ENCODE results near the gene ERGIC1. TPM values are rescaled to one million over a fixed set of nuclear protein-coding genes. Genes with fewer than 3 reads are reported as not detected.

ERGIC1 gene
- total and polyA plus RNA-seq, 2 of the 8 experiments (the other 6 are each of a cell fraction or from before 2014, with no cell fraction given), result 95.3 to 106 TPM

DNA sequence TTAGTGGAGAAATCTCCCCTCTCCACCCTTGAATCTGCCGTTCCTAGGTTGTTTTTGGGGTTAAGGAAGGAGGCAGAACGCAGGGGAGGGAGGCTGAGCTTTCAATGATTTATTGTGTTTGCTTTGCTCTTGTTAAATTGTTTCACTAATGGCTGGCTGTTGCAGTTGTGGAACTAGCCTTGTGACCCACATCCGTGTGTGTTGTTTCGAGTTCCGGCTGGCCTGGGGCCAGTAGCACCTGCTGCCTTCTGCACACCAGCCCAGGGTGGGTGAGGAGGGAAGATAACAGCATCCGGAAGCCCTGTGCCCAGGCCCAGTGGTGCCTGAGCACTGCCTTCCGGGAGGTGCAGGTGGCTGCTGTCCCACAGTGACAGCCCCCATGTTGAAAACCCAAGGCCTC lies 3.6 kb downstream of the ERGIC1 start (continued):
- TF ChIP-seq, protein P1, sequence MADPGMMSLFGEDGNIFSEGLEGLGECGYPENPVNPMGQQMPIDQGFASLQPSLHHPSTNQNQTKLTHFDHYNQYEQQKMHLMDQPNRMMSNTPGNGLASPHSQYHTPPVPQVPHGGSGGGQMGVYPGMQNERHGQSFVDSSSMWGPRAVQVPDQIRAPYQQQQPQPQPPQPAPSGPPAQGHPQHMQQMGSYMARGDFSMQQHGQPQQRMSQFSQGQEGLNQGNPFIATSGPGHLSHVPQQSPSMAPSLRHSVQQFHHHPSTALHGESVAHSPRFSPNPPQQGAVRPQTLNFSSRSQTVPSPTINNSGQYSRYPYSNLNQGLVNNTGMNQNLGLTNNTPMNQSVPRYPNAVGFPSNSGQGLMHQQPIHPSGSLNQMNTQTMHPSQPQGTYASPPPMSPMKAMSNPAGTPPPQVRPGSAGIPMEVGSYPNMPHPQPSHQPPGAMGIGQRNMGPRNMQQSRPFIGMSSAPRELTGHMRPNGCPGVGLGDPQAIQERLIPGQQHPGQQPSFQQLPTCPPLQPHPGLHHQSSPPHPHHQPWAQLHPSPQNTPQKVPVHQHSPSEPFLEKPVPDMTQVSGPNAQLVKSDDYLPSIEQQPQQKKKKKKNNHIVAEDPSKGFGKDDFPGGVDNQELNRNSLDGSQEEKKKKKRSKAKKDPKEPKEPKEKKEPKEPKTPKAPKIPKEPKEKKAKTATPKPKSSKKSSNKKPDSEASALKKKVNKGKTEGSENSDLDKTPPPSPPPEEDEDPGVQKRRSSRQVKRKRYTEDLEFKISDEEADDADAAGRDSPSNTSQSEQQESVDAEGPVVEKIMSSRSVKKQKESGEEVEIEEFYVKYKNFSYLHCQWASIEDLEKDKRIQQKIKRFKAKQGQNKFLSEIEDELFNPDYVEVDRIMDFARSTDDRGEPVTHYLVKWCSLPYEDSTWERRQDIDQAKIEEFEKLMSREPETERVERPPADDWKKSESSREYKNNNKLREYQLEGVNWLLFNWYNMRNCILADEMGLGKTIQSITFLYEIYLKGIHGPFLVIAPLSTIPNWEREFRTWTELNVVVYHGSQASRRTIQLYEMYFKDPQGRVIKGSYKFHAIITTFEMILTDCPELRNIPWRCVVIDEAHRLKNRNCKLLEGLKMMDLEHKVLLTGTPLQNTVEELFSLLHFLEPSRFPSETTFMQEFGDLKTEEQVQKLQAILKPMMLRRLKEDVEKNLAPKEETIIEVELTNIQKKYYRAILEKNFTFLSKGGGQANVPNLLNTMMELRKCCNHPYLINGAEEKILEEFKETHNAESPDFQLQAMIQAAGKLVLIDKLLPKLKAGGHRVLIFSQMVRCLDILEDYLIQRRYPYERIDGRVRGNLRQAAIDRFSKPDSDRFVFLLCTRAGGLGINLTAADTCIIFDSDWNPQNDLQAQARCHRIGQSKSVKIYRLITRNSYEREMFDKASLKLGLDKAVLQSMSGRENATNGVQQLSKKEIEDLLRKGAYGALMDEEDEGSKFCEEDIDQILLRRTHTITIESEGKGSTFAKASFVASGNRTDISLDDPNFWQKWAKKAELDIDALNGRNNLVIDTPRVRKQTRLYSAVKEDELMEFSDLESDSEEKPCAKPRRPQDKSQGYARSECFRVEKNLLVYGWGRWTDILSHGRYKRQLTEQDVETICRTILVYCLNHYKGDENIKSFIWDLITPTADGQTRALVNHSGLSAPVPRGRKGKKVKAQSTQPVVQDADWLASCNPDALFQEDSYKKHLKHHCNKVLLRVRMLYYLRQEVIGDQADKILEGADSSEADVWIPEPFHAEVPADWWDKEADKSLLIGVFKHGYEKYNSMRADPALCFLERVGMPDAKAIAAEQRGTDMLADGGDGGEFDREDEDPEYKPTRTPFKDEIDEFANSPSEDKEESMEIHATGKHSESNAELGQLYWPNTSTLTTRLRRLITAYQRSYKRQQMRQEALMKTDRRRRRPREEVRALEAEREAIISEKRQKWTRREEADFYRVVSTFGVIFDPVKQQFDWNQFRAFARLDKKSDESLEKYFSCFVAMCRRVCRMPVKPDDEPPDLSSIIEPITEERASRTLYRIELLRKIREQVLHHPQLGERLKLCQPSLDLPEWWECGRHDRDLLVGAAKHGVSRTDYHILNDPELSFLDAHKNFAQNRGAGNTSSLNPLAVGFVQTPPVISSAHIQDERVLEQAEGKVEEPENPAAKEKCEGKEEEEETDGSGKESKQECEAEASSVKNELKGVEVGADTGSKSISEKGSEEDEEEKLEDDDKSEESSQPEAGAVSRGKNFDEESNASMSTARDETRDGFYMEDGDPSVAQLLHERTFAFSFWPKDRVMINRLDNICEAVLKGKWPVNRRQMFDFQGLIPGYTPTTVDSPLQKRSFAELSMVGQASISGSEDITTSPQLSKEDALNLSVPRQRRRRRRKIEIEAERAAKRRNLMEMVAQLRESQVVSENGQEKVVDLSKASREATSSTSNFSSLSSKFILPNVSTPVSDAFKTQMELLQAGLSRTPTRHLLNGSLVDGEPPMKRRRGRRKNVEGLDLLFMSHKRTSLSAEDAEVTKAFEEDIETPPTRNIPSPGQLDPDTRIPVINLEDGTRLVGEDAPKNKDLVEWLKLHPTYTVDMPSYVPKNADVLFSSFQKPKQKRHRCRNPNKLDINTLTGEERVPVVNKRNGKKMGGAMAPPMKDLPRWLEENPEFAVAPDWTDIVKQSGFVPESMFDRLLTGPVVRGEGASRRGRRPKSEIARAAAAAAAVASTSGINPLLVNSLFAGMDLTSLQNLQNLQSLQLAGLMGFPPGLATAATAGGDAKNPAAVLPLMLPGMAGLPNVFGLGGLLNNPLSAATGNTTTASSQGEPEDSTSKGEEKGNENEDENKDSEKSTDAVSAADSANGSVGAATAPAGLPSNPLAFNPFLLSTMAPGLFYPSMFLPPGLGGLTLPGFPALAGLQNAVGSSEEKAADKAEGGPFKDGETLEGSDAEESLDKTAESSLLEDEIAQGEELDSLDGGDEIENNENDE (IDR thresholded peaks at IDR 0.05; ENCODE audit: insufficient replicate concordance, low read length), result no peak
